HG03469 (cell line): Measurements from ENCODE around the gene SAT2.
"Not testable (repeated sequence)": the region's sequence is repeated elsewhere in the genome, so short reads cannot be mapped to it uniquely, and the experiment has no call there.

Source experiments
- ATAC-seq: cut with Tn5 transposase; IDR thresholded peaks from one replicate; pipeline ENCODE4 v1.9.1; 2021; ENCODE audit warnings: mild to moderate bottlenecking, moderate library complexity, moderate number of reproducible peaks; ENCODE audit not compliant: unreplicated experiment

The SAT2 gene

DNA sequence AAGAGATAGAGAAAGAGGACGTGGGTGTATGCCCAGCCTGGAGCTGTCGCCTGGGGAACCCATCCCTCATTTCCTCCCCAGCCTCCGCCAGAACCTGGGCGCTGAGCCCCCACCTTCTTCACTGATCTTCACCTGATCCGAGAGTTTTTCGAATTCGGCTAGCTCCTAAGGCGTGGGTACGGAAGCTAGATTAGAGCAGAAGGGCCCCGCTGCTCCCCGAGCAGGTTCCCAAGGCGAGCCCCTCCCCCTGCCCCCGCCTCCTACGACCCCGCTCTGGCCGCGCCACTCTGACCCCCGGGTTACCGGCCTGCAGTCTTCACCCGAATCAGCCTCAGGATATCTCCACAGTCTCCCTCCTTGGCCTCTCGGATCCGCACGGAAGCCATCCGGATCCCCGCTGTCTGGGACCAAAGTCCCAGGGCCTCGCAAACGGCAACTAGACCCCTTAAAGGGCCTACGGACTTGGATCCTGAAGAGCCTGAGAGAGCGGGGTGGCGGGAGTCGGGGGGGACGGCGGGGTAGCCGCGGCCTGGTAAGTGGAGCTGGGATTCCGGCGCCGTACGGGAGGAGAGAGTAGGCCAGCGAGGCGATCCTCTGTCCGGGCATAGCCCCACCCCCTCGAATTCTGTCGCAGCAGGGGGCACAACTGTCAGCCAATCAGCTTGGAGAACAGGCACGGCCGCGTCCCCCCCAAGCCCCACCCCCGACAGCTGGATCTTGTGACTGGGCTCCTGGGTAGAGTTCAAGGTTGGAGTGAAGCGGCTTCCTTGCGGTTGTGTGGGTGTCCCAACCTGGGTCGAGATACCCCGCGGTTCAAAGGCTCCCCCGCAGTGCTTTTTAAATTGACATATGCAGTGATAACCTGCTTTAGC is at the start of gene SAT2:
SAT2 (minus strand) TSS at position 572 of the 872 bp plus-strand sequence; CDS start at position 386, 186 bp downstream.
- no peak for ATAC-seq

DNA sequence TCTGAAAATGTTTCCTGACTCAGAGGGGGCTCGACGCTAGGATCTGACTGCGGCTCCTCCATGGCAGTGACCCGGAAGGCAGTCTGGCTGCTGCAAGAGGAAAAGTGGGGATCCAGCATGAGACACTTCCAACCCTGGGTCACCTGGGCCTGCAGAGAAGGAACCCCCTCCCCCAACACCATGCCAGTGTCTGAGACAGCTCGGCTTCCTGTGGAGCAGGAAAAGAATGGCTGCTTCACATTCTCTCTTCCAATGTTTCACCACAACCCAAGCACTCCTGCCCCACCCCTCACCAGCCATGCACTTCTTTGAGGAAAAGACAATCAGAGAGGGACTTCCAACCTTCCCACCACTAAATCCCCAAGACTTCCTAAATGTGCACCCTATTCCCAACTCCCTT is 48.9 kb upstream of the SAT2 start:
- ATAC-seq, result no peak

DNA sequence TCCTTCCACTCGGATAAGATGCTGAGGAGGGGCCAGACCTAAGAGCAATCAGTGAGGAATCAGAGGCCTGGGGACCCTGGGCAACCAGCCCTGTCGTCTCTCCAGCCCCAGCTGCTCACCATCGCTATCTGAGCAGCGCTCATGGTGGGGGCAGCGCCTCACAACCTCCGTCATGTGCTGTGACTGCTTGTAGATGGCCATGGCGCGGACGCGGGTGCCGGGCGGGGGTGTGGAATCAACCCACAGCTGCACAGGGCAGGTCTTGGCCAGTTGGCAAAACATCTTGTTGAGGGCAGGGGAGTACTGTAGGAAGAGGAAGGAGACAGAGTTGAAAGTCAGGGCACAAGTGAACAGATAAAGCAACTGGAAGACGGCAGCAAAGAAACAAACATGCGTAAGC is 47.3 kb upstream of the SAT2 start:
- ATAC-seq, result no peak

DNA sequence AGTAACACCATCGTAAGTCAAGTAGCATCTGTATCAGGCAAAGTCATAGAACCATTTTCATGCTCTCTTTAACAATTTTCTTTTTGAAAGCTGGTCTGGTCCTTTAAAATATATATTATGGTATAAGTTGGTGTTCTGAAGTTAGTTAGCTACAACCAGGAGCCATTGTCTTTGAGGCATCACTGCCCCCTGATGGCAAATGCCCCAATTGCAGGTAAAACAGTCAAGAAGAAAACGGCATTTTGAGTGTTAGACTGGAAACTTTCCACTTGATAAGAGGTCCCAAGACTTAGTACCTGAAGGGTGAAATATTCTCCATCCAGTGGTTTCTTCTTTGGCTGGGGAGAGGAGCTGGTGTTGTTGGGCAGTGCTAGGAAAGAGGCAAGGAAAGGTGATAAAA is 45.6 kb upstream of the SAT2 start:
- no peak for ATAC-seq

DNA sequence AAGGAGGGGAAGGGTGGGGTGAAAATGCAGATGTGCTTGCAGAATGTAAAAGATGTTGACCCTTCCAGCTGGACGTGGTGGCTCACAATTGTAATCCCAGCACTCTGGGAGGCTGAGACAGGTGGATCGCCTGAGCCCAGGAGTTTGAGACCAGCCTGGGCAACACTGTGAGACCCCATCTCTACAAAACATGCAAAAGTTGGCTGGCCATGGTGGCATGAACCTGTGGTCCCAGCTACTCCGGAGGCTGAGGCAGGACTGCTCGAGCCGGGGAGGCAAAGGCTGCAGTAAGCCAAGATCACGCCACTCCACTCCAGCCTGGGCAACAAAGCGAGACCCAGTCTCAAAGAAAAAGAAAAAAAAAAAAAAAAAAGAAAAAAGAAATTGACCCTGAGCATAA is 40.9 kb upstream of the SAT2 start:
- ATAC-seq, result no peak

DNA sequence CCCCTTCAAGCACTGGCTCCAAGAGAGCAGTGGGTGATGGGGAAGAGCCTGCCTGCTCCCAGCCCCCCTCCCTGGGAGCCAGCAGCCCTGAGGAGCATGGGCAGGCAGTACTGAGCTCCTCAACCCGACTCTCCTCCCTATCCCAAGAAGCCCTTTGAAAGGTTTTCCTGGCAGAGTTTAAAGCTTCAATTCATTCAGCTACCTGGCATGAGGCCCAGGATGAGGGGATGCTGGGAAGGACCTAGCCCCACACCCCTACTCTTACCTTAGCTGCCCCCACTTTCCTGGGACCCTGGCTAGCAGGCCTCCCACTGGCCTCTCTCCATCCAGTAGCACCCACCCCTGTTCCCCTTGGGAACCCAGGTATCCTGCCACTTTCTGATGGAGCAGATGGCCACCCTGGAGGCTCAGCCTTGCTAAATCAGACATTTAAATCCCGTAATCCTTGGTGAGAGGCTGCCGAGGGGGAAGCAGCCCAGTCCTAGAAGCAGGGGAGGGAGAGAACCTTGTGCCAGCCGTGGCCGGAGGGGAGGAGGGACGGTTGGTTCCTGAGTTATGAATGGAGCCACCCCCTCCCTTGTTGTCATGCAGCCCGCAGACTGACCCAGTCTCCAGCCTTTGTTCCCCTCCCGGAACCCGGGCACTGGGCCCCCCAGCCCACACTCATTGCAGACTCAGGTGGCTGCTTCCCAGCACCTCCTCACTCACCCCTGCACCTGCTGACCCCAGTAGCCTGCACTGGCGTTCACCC is 40.2 kb upstream of the SAT2 start:
- no peak for ATAC-seq

DNA sequence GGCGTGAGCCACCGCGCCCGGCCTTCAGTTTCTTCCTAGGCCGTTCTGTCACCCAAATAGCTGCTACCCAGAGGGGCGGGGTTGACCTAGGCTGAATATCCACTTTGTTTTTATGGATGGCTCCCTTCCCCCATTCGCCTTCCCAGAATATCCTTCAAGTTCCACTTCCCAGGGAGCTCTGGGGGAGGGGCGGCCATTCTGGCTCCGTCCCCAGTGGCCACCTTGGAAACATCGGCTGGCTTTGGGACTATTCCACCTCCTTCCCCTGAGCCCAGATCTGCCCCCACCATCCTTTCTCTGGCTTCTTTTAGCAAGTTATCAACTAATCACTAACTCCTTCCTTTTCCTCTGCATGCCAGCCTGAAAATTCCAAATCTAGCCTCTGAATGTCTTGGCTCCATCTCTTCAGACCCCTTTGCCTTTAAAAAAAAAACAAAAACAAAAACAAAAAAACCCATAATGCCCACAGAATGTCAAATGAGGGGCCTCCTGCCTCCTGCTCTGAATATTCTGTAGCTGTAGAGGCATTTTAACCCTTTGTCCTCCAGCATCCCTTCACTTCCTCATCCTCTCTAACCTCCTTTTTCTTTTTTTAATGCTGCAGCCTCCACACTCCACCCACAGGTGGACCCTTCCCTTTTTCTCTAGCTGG is 29.5 kb upstream of the SAT2 start:
- no peak for ATAC-seq

DNA sequence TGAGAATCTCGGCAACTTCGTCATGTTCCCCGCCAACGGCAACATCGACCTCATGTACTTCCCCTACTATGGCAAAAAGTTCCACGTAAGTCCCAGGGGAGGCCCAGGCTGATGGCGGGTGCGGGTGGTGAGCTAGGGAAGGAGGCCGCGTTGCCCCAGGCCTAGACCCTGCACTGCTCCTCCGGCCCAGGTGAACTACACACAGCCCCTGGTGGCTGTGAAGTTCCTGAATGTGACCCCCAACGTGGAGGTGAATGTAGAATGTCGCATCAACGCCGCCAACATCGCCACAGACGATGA is 27.9 kb upstream of the SAT2 start:
- no peak for ATAC-seq

DNA sequence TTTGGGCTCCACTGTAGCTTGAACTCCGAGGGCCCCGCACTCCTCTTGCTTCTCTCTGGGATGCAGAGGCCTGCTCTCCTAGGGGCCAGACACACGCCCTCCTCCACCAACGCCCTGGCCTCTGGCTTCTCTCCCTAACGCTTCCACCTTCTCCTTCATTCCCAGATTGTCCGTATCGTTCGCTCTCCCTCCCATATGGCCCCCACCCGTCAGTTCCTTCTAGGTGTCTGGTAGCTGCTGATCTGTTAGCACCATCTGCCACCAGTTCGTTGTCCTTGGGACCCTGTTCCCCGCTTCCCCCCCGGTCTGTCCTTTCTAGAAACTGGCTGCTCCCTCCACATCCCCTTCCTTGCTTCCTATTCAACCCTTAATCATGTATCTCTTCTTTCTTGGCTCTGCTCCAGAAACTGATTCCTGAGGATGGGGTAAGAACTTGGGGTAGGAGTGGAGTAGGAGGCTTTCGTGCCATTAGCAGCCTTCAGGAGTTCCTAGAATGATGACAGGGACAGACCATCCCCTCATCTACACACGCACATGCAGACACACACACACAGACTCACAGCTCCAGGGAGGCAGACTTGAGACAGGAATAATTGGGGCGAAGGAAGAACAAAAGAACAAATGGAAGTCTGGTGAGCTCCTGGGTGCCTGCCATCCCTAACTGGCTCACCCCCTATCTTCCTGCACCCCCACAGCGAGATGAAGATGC is 27.4 kb upstream of the SAT2 start:
- ATAC-seq, result no peak

DNA sequence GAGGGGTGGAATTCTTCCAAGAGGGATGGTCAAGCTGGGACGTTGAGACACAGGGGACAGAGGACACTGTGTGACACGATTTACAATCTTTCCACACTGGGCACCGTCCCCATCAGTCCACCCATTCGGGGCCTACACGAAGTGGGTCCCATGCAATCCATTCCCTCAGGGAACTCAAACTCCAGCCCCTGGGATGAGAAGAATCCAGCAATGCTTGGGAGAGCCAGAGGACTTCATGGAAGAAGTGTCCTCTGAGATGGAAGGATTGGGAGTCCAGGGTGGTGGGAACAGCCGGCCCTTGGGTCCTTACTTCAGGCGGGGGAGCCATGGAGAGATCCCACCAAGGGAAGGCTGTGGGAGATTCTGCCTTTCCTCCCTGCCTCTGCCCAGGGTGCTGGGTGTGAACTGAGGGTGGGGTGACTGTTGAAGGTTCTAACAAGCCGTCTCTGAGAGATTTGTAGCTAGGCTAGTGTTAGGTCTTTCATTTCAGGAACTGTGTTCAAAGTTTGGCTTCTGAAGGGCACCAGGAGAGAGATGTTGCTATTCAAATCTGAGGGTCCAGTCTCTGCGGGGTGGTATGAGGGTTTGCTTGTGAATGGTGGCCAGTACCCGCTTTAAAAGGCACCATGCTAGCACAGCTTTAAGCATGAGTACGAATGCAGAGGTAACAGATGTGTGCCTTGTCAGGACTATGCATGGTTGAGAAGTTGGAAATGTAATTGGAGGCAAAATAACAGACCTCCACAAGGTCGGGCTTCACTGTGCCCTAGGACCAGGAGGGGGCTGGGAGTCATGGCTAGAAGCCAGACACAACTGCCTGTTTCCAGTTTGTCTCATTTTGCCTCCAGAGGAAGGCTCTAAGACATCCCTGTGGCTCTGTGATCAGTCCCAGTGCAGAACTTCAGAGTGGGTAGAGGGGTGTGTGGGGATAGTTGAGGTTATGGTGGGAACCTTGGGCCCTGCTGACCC is 25.1 kb upstream of the SAT2 start:
- ATAC-seq, result no peak

DNA sequence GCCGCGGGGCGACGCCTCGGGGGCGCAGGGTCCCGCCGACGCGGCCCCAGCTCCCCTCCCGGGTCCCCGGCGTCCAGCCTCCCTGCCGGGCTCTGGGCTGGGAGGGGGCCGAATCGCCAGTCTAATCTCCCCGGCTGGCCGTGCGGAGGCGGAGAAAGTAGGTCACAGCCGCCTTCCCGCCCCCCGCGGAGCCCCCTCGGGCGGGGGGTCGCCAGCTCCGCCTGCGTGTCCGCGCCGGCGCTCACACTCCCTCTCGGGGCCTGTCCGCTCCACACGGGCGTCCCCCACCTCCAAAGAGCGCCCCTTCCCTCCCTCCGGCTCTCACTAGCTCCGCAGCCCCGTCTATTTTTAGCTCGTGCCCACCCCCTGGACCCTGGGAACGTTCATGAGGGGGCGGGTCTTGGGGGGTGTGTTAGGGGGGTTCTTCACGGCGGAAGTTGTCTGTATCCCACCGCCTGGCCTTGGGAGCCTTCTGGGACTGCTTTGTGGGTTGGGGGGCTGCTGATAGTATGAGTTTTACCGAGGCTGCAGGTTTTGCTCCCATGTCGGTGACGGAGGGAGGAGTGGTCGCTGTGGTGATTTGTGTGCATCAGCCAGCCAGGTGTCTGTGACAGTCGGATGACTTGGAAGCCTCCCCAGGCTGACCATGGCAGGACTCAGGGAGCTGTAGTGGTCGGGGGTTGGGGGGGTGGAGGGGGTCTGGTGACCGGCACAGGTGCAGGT is 24.2 kb upstream of the SAT2 start:
- no peak for ATAC-seq

DNA sequence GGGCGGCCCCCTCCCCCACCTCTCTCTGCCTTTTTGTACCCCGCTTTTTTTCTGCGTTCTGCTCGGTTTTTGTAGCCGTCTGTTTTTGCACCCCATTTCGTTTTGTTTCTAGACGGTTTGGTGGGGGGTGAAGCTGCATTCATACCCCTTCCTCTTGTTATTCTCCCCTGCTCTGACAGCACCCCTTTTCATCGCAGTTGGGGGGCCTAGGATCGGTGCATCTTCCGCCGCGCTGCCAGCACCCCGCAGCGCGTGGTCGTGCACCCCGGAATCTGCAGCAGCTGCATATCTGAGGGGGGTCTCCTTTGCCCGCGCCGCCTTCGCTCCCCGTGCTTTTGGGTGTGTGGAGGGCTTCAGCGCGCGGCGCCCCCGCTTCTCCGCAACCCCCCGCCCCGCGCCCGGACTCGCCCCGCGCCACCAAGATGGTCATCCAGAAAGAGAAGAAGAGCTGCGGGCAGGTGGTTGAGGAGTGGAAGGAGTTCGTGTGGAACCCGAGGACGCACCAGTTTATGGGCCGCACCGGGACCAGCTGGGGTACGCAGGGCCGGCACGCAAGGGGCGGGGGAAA is 23.6 kb upstream of the SAT2 start:
- ATAC-seq, result no peak

DNA sequence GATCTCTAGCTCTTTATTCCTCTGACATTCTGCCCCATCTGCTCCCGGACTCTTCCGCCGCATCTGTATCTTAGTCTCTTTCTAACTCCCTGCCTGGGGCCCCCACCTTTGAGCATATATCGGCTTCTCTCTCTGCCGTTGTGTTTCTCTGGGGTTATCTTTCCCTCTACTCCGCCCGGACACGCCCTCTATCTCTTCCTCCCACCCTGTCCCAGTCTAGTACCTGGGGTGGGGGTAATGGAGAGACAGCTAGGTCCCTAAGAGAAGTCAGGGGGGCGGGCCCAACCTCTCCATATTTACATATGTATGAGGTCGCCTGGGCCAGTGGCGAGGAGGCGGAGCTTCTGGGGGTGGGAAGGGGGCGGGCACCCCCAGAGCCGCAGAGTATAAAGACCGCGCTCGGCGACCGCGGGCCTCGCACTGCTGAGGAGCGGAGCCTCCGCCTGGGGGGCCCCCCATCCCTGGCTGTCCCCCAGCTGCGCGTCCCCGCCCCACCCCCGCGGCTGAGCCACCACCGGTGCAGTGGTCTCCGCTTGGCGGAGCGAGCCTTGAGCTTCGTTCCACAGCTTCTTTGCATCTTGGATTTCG is 23.0 kb upstream of the SAT2 start, which contains the start of gene ATP1B2:
ATP1B2 (plus strand) TSS at position 418 of the 588 bp plus-strand sequence. CDS start 593 bp downstream, outside the sequence.
- ATAC-seq, result no peak

DNA sequence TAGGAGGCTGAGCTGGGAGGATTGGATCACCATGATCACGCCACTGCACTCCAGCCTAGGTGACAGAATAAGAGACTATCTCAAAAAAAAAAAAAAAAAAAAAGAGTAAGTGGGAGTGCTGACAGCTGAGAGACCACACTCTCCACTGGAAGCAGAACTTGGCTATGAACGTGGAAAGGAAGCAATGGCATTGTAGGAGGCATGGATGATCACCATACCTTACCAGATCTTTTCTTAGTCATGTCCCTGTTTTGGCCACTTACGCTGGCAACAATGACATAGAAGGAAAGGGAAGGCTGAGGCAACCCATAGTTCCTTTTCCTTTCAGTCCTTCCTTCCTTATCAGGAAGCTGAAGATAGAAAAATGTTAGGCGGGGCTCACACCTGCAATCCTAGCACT is 19.4 kb upstream of the SAT2 start:
- ATAC-seq, result no peak

DNA sequence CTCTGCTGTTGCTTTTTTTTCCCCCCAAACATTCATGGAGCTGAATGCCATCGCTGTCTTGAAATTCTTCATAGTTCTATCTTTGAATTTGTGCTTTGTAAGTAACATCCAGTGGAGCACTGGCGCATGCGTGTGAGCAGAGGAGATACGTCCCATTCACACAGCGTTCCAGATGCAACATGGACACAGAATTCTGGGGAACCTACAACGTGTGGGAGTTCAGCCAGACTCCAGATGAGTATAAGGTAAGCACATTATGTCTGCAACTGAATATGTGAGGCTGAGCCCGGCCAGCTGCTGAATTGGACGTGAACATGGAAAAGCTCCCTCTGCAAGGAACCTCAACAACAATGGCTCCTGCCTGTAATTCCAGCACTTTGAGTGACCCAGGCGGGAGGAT is 18.8 kb upstream of the SAT2 start:
- no peak for ATAC-seq

DNA sequence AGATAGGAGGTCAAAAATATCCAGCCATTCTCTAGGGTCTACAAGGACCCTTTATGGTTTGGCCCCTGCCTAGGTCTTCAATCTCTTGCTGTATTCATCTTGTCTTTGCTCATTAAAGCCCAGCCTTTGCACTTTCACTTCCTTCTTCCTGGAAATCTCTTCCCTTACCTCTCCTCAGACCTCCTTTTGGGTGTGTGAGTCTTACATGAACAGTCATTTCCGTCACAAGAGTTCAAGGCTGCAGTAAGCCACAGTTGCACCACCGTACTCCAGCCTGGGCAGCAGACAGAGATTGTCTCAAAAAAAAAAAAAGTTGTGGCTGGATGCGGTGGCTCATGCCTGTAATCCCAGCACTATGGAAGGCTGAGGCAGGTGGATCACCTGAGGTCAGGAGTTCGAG is 17.2 kb upstream of the SAT2 start:
- ATAC-seq, result no peak

DNA sequence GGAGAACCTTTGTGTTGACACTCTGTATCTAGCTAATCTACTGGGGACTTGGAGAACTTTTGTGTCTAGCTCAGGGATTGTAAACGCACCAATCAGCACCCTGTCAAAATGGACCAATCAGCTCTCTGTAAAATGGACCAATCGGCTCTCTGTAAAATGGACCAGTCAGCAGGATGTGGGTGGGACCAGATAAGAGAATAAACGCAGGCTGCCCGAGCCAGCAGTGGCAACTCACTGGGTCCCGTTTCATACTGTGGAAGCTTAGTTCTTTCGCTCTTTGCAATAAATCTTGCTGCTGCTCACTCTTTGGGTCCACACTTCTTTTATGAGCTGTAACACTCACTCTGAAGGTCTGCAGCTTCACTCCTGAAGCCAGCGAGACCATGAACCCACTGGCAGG is 14.0 kb upstream of the SAT2 start:
- ATAC-seq, result not testable (repeated sequence)

DNA sequence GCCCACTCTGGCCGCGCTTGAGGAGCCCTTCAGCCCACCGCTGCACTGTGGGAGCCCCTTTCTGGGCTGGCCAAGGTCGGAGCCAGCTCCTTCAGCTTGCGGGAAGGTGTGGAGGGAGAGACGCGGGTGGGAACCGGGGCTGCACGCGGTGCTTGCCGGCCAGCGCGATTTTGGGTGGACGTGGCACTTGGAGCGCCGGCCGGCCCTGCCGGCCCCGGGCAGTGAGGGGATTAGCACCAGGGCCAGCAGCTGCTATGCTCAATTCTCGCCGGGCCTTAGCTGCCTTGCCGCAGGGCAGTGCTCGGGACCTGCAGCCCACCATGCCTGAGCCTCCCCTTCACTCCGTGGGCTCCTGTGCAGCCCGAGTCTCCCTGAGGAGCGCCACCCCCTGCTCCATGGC is 13.2 kb upstream of the SAT2 start:
- ATAC-seq, result no peak

DNA sequence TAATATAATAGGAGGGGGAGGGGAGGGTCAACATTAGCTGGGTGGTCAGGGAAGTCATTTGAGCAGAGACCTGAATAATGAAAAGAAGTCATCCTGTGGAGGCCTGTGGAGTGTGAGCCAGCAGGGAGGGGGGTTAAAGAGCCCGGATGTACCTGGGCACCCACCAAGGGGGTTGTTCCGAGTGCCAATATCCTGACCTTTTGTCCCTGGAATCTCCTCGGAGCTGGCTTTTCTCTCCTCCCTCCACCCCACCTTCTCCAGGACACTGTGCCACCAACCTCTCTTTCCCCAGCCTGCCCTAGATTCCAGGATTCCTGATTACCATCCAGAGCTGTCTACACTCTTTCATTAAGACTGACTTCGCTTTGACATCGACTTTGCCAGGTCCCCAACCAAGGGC is 8.5 kb upstream of the SAT2 start:
- no peak for ATAC-seq
